HG03095 (cell line): ENCODE data around the gene TNF.

ENCODE experiments used
- ATAC-seq: cut with Tn5 transposase; IDR thresholded peaks from one replicate; pipeline ENCODE4 v1.9.1; 2021; ENCODE audit warnings: moderate library complexity; ENCODE audit not compliant: unreplicated experiment

Gene TNF

GRCh38 chr6:31572041-31572911 is 3.1 kb upstream of the TNF start, which contains the start of gene LTA:
Gene LTA, plus strand, starts transcription at chr6:31572289. Its CDS starts 454 bp downstream, at chr6:31572743.
- peak; percentile 35 for ATAC-seq

- no peak for ATAC-seq
These were observed 1.9 kb upstream of the TNF start for GRCh38 chr6:31573239-31574105.

- ATAC-seq: no peak
These were observed 981 bp upstream of the TNF start for GRCh38 chr6:31574106-31575061.

GRCh38 chr6:31575952-31576685 is 754 bp downstream of the TNF start:
- no peak for ATAC-seq

- no peak for ATAC-seq
These were observed 1.7 kb downstream of the TNF start for GRCh38 chr6:31576897-31577578.

- no peak for ATAC-seq
These were observed 2.2 kb downstream of the TNF start for GRCh38 chr6:31577579-31577966.

- ATAC-seq: no peak
These were observed 3.1 kb downstream of the TNF start for GRCh38 chr6:31578184-31579118.

- ATAC-seq: no peak
These were observed 3.7 kb downstream of the TNF start for GRCh38 chr6:31579119-31579505.

GRCh38 chr6:31579546-31580437 is 4.4 kb downstream of the TNF start:
- no peak for ATAC-seq

GRCh38 chr6:31580438-31580740 is 5.0 kb downstream of the TNF start:
- ATAC-seq: no peak

- ATAC-seq: peak; percentile 50
These were observed 5.6 kb downstream of the TNF start for GRCh38 chr6:31580807-31581433.

- ATAC-seq: no peak
These were observed 6.3 kb downstream of the TNF start for GRCh38 chr6:31581434-31582229.

- no peak for ATAC-seq
These were observed 6.9 kb downstream of the TNF start, which contains the start of gene LTB for GRCh38 chr6:31582230-31582643. Gene LTB, minus strand, starts transcription at chr6:31582424. Its CDS starts 7 bp downstream, at chr6:31582417.

GRCh38 chr6:31585491-31585890 is 10.1 kb downstream of the TNF start:
- ATAC-seq: no peak

GRCh38 chr6:31586008-31586407 is 10.6 kb downstream of the TNF start, which contains the start of gene LST1:
Gene LST1, plus strand, starts transcription at chr6:31586277. Its CDS starts 1,023 bp downstream, at chr6:31587300.
- ATAC-seq: no peak
